A172 (cell line): Measurements from ENCODE around the gene EHF. TPM values are rescaled to one million over a fixed set of nuclear protein-coding genes. Genes with fewer than 3 reads are reported as not detected.
"Not testable (repeated sequence)": the region's sequence is repeated elsewhere in the genome, so short reads cannot be mapped to it uniquely, and the experiment has no call there.

Source experiments
- DNase-seq: peaks from one replicate; pipeline ENCODE4 v3.0.0-alpha.2; 2015; ENCODE audit warnings: low spot score
- total RNA-seq: library from RNA; depleted of rRNA; stranded (reverse); fragments of >200 nt; shearing (Covaris generic); gene quantifications from 2 replicates; pipeline ENCODE4 v1.2.3, GENCODE V29; 2014; rRNA removed

Gene EHF
- total RNA-seq, 1 experiment from 2014 or later: not detected

DNA sequence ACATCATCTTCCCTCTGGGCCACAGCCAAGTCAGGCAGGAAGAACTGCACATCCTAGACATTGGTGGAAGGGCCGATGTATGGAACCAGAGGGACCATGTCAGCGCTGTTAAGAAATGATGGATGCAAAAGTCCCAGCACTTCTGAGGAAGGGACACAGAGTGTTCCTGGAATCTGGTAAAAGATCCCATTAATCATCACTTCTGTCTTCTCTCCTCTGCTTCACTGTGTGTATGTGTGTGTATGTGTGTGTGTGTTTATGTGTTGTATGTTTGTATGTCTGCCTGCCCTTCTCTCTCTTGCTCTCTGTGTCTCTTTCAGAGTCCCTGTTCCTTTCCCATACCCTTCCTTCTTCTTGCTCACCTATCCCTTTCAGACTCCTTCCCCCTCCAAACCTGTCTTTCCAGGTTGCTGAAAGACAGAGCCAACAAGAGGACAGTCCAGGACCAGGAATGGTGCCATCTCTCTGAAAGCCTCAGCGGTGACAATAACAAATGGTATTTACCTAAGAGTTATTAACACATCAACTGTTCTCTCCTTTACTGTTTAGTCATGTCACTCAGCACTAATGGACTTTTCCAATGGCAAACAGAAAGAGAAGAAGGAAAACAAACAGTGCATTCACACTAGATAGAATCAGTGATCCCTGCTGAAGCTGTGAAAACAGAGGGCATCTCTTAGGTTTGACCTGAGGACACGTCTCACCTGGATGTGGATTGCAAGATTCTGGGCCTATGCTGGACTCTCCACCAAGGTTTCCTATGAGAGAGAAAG lies 47.1 kb downstream of the EHF start:
- DNase-seq: no peak

- no peak for DNase-seq
Measured at GRCh38 chr11:34668583-34669053, 47.7 kb downstream of the EHF start.

- no peak for DNase-seq
Measured at GRCh38 chr11:34669458-34669857, 48.6 kb downstream of the EHF start.

DNA sequence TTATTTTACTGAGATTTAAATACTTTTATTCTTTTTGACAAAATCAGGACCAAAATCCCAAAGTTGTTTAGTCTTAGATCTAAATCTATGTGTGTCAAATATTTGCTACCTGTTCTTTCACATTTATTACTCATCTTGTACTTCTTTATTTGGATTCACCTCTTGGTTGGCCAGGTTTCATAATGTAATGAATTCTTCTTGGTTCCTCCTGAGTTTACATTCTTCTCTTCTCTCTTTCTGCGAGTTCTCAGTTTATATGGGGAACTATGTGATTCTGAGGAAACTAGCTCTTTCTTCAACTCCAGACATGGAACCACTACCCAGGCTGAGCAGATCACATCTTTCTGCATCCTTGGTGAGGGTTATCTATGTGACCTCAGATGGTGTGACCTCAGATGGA lies 50.2 kb downstream of the EHF start:
- no peak for DNase-seq

DNA sequence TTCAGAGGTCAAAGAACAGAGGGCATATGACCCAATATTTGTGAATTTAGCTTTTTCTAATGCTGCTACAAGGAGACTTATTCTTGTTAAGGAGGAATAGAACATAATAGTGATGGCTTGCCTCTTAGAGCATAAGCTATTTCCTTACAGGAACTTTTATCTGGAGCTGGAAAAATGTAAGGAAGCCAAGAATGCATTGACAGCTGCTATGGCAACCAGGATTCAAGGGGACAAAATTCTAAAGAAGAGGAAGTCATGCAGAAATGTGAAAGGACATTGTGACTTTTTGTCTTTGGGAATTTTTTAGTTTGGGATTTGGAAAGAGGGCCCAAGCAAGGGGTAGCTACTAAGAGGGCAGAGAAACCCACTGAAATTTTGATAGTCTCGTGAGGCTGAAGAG lies 51.1 kb downstream of the EHF start:
- no peak for DNase-seq

GRCh38 chr11:34674038-34674437 lies 53.1 kb downstream of the EHF start:
- no peak for DNase-seq

GRCh38 chr11:34676227-34676626 lies 55.3 kb downstream of the EHF start:
- DNase-seq: no peak

DNA sequence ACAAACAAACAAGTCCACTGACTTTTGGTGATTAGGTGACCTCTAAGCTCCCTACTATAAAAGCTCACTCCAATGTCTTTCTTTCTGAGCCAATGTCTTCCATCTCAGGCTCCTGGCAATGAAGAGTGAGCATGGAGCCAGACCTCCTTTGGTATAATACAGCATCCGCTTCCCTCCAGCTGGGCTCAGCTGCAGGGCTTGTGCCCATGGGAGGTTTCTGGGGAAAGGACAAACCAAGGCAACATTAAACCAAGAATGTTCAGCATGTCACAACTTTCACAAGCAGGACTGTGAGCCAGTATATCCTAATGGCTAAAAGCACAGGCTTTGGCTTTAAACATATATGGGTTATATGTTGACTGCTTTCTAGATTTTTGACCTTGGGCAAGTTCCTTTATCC lies 58.8 kb downstream of the EHF start:
- no peak for DNase-seq

GRCh38 chr11:34680206-34680605 lies 59.3 kb downstream of the EHF start:
- peak; percentile 68 for DNase-seq

GRCh38 chr11:34680918-34681586 lies 60.2 kb downstream of the EHF start:
- DNase-seq: peak; percentile 95

GRCh38 chr11:34682825-34683224 lies 61.9 kb downstream of the EHF start:
- DNase-seq: peak; percentile 92

- no peak for DNase-seq
Measured at GRCh38 chr11:34683396-34683795, 62.5 kb downstream of the EHF start.

- DNase-seq: no peak
Measured at GRCh38 chr11:34685864-34686263, 65.0 kb downstream of the EHF start.

GRCh38 chr11:34692299-34692698 lies 71.4 kb downstream of the EHF start:
- DNase-seq: not testable (repeated sequence)

GRCh38 chr11:34696862-34697261 lies 76.0 kb downstream of the EHF start:
- DNase-seq: no peak

DNA sequence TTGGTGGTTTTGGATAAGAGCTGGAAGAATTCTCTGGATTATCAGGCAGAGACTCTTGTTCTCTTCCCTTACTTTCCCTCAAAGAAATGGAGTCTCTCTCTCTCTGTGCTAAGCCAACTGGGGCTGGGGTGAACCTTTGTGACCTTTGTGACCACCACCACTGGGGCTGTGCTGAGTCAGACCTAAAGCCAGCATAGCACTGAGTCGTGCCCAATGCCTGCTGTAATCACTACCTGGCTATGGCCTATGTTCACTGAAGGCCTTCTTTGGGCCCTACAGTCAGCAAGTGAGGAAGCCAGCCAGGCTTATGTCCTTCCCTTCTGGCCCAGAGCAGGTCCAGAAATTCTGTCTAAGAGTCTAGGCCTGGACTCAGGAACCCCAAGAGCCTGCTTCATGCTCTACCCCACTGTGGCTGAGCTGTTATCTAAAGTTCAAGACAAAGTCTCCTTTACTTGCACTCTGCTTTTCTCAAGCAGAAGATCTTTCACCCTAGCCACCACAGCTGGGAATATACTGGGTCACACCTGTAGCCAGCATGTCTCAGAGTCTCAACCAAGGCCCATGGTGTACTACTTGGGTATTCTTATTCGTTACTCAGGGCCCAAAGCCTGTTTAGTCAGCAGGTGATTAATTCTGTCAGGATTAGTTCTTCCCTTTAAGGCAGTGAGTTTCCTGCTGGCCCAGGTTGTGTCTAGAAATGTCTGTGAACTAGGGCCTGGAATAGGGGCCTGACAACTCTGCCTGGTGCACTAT lies 86.0 kb downstream of the EHF start:
- no peak for DNase-seq

- no peak for DNase-seq
Measured at GRCh38 chr11:34707462-34707840, 86.6 kb downstream of the EHF start.

Other genes with a start within 250 kb of the EHF start
- gene CAT, start 182.2 kb upstream of the EHF start, total RNA-seq: 61.6 and 71.1 TPM in 2 replicates
- not detected in 2 replicates for gene ELF5, start 107.3 kb upstream of the EHF start, total RNA-seq